ENCODE data around the gene MACROD2. TPM values are rescaled to one million over a fixed set of nuclear protein-coding genes. Genes with fewer than 3 reads are reported as not detected.

MACROD2 gene
- total and polyA plus RNA-seq, 4 donors: 0.66 to 10.5 (median 3.3) TPM

- Histone ChIP-seq H3K4me1 (ENCODE audit: control insufficient read depth in 4 of 4, insufficient read depth in 4 of 4, low read length in 3 of 4) (no peaks in the 10 kb centered on the region), H3K27me3 (ENCODE audit: control insufficient read depth in 4 of 4, insufficient read depth in 4 of 4, low read length in 3 of 4) (no peaks in the 10 kb centered on the region), H3K9me3 (ENCODE audit: control insufficient read depth in 4 of 4, low read length in 3 of 4) (peaks cover 0 to under 1% (median 0%) of the 10 kb centered on the region in 4 donors), H3K9ac (ENCODE audit: low read depth in 1 of 2, low read length in 2 of 2) (no peak overlapping the region), H3K27ac (ENCODE audit: low read depth in 1 of 2, low read length in 2 of 2) (no peak overlapping the region), H3K4me3 (ENCODE audit: low read depth in 1 of 3, low read length in 3 of 3) (no peak overlapping the region), H3K36me3 (ENCODE audit: control insufficient read depth in 4 of 4, insufficient read depth in 3 of 4, low read depth in 1 of 4, low read length in 3 of 4) (no peaks in the 10 kb centered on the region)
- no peak for TF ChIP-seq RXRA (IDR thresholded peaks at IDR 0.05)
- TF ChIP-seq HNF4A (conservative IDR thresholded peaks at IDR 0.05): no peak
- TF ChIP-seq RAD21 (IDR thresholded peaks at IDR 0.05): no peak
- no peak for TF ChIP-seq MAX (IDR thresholded peaks at IDR 0.05)
- no peak for TF ChIP-seq SP1 (IDR thresholded peaks at IDR 0.05)
- TF ChIP-seq ATF3 (IDR thresholded peaks at IDR 0.05): no peak
- TF ChIP-seq TAF1 (conservative IDR thresholded peaks at IDR 0.05): no peak
- TF ChIP-seq FOXA1 (IDR thresholded peaks at IDR 0.05): no peak
- no peak for TF ChIP-seq EGR1 (IDR thresholded peaks at IDR 0.05; ENCODE audit: low read depth in 2 of 2)
- no peak for TF ChIP-seq ZBTB33 (IDR thresholded peaks at IDR 0.05)
- TF ChIP-seq REST (IDR thresholded peaks at IDR 0.05): no peak
- TF ChIP-seq GABPA (IDR thresholded peaks at IDR 0.05 in 1 of 2, conservative IDR thresholded peaks at IDR 0.05 in 1 of 2): no peak
- TF ChIP-seq CTCF (IDR thresholded peaks at IDR 0.05; ENCODE audit: low read depth, low read length, missing input control): no peak
- no peak for TF ChIP-seq HNF4G (IDR thresholded peaks at IDR 0.05)
- no peak for TF ChIP-seq NR2F2 (IDR thresholded peaks at IDR 0.05)
- TF ChIP-seq JUND (IDR thresholded peaks at IDR 0.05): no peak
- TF ChIP-seq YY1 (IDR thresholded peaks at IDR 0.05): no peak
- no peak for TF ChIP-seq FOXA2 (IDR thresholded peaks at IDR 0.05)
- no peak for DNase-seq (ENCODE audit: low spot score)
- 95% methylated on average over 2 of the region's 2 CpGs for WGBS
Measured at GRCh38 chr20:15886250-15886649, 1890.9 kb downstream of the MACROD2 start.

All from liver (tissue), 9 donors.